ENCODE measurements around the gene ALK. TPM values are rescaled to one million over a fixed set of nuclear protein-coding genes. Genes with fewer than 3 reads are reported as not detected.
A peak's percentile ranks its signal among the peaks of the same experiment; 100 is the strongest.

Gene ALK
- not detected for polyA plus RNA-seq

GRCh38 chr2:29921560-29921915 is at the start of gene ALK:
Gene ALK, minus strand, starts transcription at chr2:29921586. Its CDS starts 927 bp downstream, at chr2:29920659.
- H3K9me3 Mint-ChIP-seq = peaks cover 0 to 6% (median 0%) of the 10 kb centered on the region in 3 donors
- no peak within 1 kb of the TSS for H3K27ac Mint-ChIP-seq
- H3K36me3 Mint-ChIP-seq = peaks cover 3% of the 10 kb centered on the region
- H3K27me3 Mint-ChIP-seq = peaks cover 47% of the 10 kb centered on the region
- H3K4me3 Mint-ChIP-seq = peak within 1 kb of the TSS in 2 of 4 donors; percentile 76 to 79
- peaks cover 2 to 8% (median 3%) of the 10 kb centered on the region in 3 donors for H3K4me1 Mint-ChIP-seq

DNA sequence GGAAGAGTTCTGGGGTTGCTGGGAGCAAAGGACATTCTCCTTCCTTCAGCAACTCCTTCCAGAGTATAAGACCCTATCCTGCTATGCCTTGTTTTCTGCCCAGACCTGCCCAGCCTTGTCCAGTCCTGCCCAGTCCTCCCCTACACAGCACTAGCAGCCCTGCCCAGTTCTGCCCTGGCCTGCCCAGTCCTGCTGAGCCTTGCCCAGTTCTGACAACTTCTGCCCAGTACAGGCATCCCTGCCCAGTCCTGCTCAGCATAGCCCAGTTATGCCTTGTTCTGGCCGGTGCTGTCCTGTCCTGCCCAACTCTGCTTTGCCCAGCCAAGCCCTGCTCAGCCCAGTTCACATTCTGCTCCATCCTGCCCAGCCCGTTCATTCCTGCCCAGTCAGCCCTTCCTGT is 44.9 kb upstream of the ALK start:
- Mint-ChIP-seq H3K4me3 (no peak overlapping the region), H3K36me3 (no peaks in the 10 kb centered on the region), H3K4me1 (no peaks in the 10 kb centered on the region), H3K9me3 (no peaks in the 10 kb centered on the region), H3K27ac (peak overlapping the region in 1 of 3 donors; percentile 39), H3K27me3 (peaks cover 9% of the 10 kb centered on the region)

DNA sequence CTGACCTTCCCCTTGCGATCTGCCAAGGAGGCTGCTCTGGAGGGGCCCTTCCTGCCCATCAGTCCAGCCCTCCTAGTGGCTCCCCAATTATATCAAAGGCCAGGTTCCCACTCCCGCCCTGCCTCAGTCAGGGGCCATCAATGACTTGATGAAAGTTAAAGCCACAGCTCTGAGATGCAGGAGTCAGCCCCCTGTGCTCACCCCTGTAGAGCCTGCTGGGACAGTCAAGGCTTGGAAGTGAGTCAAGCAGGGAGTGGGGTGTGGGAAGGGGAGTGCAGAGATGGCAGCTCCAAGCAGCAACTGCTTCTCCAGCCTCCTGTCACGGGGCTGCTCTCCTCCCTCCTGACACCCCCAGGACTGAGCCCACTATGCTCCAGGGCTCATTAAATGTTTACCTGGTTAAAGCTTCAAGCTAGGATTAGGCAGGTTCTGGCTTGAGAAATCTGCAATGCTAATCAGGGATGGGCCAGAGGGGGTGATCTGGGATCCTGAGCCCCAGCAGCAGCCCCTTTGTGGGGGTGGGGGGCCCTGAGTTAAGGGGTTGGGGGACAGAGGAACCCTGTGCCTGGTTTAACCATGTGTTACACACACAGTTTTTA is 42.7 kb upstream of the ALK start:
- Mint-ChIP-seq H3K4me1 (no peaks in the 10 kb centered on the region), H3K36me3 (no peaks in the 10 kb centered on the region), H3K9me3 (no peaks in the 10 kb centered on the region), H3K27ac (no peak overlapping the region), H3K4me3 (no peak overlapping the region), H3K27me3 (peaks cover 9% of the 10 kb centered on the region)

GRCh38 chr2:29962922-29963321 is 41.5 kb upstream of the ALK start:
- no peaks in the 10 kb centered on the region for H3K9me3 Mint-ChIP-seq
- no peak overlapping the region for H3K4me3 Mint-ChIP-seq
- H3K4me1 Mint-ChIP-seq = no peaks in the 10 kb centered on the region
- H3K27me3 Mint-ChIP-seq = peaks cover 9% of the 10 kb centered on the region
- no peak overlapping the region for H3K27ac Mint-ChIP-seq
- no peaks in the 10 kb centered on the region for H3K36me3 Mint-ChIP-seq

GRCh38 chr2:29954316-29954715 is 32.9 kb upstream of the ALK start:
- no peaks in the 10 kb centered on the region for H3K36me3 Mint-ChIP-seq
- no peak overlapping the region for H3K4me3 Mint-ChIP-seq
- peaks cover 0 to 2% (median 0%) of the 10 kb centered on the region in 3 donors for H3K9me3 Mint-ChIP-seq
- H3K27ac Mint-ChIP-seq = no peak overlapping the region
- peaks cover 15% of the 10 kb centered on the region for H3K27me3 Mint-ChIP-seq
- H3K4me1 Mint-ChIP-seq = no peaks in the 10 kb centered on the region

DNA sequence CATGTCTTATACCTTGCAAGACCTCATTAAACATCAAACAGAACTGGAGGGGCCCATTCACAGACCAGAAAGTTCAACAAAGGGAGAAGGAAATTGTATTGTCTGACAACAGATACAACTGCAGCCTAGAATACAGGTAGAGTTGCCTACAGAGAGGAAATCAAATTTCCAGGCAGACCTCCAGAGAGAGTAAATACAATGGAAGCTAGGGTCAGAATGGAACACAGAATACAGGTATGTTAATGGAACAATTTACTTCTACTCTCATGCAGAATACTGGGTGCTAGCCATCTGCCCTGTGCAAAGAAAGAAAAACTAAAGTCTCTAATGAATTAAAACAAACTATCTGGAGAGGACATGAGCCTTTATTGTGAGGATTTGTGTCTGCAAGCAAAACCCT is 31.6 kb upstream of the ALK start:
- Mint-ChIP-seq H3K36me3 (no peaks in the 10 kb centered on the region), H3K27ac (no peak overlapping the region), H3K4me1 (no peaks in the 10 kb centered on the region), H3K4me3 (no peak overlapping the region), H3K9me3 (peaks cover 0 to 2% (median 0%) of the 10 kb centered on the region in 3 donors), H3K27me3 (peaks cover 15% of the 10 kb centered on the region)

DNA sequence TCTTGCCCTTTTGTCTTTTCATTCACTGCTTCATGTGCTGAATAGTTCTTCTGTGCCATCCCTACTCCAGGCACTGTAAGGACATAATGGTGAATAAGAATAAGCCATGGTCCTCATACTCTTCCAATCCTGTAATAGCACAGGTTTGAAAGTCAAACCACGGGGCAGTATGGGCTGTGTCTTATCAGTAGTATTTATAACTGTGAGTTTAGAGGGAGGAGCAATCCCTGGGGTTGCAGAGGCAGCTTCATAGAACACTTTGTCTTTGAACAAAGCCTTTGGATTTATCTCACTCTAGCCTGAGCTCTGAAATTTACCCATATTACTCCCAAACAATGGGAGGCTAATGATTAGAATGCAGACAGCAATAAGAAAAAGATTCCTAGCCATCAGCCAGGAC is 30.2 kb upstream of the ALK start:
- peaks cover 10% of the 10 kb centered on the region for H3K27me3 Mint-ChIP-seq
- H3K27ac Mint-ChIP-seq = no peak overlapping the region
- H3K4me3 Mint-ChIP-seq = no peak overlapping the region
- H3K36me3 Mint-ChIP-seq = no peaks in the 10 kb centered on the region
- H3K9me3 Mint-ChIP-seq = peaks cover 0 to 2% (median 0%) of the 10 kb centered on the region in 3 donors
- H3K4me1 Mint-ChIP-seq = no peaks in the 10 kb centered on the region

GRCh38 chr2:29950481-29950880 is 29.1 kb upstream of the ALK start:
- H3K4me3 Mint-ChIP-seq = no peak overlapping the region
- no peak overlapping the region for H3K27ac Mint-ChIP-seq
- no peaks in the 10 kb centered on the region for H3K36me3 Mint-ChIP-seq
- peaks cover 7% of the 10 kb centered on the region for H3K27me3 Mint-ChIP-seq
- H3K4me1 Mint-ChIP-seq = no peaks in the 10 kb centered on the region
- peaks cover 0 to 7% (median 2%) of the 10 kb centered on the region in 3 donors for H3K9me3 Mint-ChIP-seq

GRCh38 chr2:29949042-29949441 is 27.7 kb upstream of the ALK start:
- Mint-ChIP-seq H3K36me3 (no peaks in the 10 kb centered on the region), H3K27me3 (peaks cover 5% of the 10 kb centered on the region), H3K27ac (no peak overlapping the region), H3K9me3 (peaks cover 0 to 12% (median under 1%) of the 10 kb centered on the region in 3 donors), H3K4me3 (no peak overlapping the region), H3K4me1 (no peaks in the 10 kb centered on the region)

DNA sequence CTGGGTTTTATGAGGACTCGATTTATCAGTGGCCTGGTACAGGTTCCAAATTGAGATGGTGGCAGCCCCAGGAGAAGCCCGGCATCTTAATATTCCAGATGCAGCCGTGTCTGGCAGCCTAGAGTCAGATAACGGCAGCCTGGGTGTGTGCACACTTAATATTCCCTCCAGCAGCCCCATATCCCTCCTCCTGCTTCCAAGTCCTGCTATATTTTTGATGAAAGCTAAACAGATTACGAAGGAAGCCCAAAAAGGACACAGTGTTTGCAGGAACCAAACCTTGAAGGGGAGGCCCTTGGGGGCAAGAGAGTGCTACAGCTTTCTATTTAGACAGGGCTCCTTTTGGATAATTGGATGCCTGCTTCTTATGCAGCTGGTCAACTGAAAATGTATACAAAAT is 25.1 kb upstream of the ALK start:
- no peaks in the 10 kb centered on the region for H3K4me1 Mint-ChIP-seq
- H3K27me3 Mint-ChIP-seq = peaks cover 4% of the 10 kb centered on the region
- H3K9me3 Mint-ChIP-seq = peaks cover 3 to 25% (median 9%) of the 10 kb centered on the region in 3 donors
- H3K4me3 Mint-ChIP-seq = no peak overlapping the region
- H3K36me3 Mint-ChIP-seq = no peaks in the 10 kb centered on the region
- H3K27ac Mint-ChIP-seq = no peak overlapping the region

DNA sequence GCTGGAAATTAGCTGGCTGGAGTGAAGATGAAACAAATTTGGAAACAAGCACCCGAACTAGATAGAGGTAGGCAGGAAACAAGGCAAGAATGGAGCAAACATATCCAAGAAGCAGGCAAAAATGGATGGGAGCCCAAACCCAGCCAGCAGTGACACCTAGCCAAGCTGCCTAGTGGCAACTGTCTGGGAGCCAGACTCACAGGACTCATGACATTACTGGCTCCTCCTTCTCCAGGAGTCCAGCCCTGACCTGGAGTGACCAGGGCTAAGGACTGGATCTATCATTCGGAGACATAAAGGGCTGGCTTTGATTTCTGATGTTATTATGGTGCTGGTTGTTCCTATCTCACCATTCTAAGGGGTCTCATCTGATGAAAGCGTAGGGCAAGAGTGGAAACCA is 21.3 kb upstream of the ALK start:
- Mint-ChIP-seq H3K4me3 (peak overlapping the region in 1 of 4 donors; percentile 47), H3K27me3 (peaks cover 5% of the 10 kb centered on the region), H3K9me3 (peaks cover 3 to 25% (median 9%) of the 10 kb centered on the region in 3 donors), H3K4me1 (no peaks in the 10 kb centered on the region), H3K27ac (no peak overlapping the region), H3K36me3 (no peaks in the 10 kb centered on the region)

DNA sequence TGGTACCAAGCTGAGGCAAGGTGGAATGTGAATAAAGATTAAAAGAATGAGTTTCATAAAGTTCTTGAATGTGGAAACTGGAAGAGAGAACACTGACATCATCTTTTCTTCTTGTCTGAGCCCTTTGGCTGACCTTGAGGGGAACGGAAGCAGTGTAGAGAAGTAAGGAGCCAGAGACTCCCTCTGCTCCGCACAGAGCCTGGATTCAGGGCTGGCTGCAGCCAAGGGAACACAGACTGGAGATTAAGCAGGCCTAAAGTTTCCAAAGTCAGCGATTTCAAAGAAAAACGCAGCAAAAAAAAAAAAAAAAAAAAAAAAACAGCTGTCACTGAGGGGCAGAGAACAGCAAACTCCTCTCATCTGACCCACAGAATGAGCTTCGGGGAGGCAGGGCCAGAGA is 19.3 kb upstream of the ALK start:
- Mint-ChIP-seq H3K4me1 (no peaks in the 10 kb centered on the region), H3K27ac (no peak overlapping the region)

DNA sequence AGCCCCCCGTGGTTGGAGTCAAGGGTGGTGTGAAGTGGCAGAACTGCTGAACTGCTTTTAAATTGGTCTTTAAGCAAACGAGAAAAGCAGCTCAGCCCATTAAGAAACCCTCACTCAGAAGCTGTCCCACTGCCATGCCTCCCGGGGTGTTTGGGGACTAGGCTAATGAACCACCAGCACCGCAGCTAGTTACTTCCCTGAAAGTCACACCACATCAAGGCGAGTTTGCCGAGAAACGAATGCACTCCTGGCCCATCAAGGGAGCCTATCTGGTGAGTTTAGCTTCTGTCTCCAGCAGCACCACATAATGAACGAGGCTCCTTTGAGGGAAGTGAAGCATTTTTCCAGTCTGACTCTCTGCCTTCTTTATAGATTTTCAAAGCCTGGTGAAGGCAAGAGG is 14.6 kb upstream of the ALK start:
- H3K36me3 Mint-ChIP-seq = no peaks in the 10 kb centered on the region
- H3K4me1 Mint-ChIP-seq = no peaks in the 10 kb centered on the region
- H3K27ac Mint-ChIP-seq = no peak overlapping the region
- no peaks in the 10 kb centered on the region for H3K9me3 Mint-ChIP-seq
- no peak overlapping the region for H3K4me3 Mint-ChIP-seq
- H3K27me3 Mint-ChIP-seq = peaks cover 17% of the 10 kb centered on the region

More for the DNA sequence above, 19.3 kb upstream of the ALK start:
- Mint-ChIP-seq H3K36me3 (no peaks in the 10 kb centered on the region), H3K27me3 (peaks cover 5% of the 10 kb centered on the region), H3K9me3 (peaks cover 3 to 21% (median 9%) of the 10 kb centered on the region in 3 donors), H3K4me3 (no peak overlapping the region)

DNA sequence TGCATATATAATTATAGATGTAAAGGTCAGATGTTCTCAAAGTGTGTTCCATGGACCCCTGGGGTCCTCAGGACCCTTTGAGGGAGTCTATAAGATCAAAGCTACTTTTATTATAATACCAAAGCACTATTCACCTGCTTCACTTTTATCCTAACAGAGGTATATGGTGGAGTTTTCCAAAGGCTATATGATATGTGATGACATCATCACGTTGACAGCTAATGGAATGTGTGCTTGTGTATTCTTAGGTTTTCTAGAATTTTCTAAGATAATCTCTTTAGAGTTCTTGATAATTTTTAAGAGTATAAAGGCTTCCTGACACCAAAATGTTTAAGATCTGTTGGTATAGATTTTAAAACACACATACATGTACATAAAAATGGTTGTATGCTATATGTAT is 10.4 kb upstream of the ALK start:
- H3K27ac Mint-ChIP-seq = no peak overlapping the region
- H3K9me3 Mint-ChIP-seq = no peaks in the 10 kb centered on the region
- no peak overlapping the region for H3K4me3 Mint-ChIP-seq
- peaks cover 17% of the 10 kb centered on the region for H3K27me3 Mint-ChIP-seq
- H3K36me3 Mint-ChIP-seq = no peaks in the 10 kb centered on the region
- H3K4me1 Mint-ChIP-seq = no peaks in the 10 kb centered on the region

DNA sequence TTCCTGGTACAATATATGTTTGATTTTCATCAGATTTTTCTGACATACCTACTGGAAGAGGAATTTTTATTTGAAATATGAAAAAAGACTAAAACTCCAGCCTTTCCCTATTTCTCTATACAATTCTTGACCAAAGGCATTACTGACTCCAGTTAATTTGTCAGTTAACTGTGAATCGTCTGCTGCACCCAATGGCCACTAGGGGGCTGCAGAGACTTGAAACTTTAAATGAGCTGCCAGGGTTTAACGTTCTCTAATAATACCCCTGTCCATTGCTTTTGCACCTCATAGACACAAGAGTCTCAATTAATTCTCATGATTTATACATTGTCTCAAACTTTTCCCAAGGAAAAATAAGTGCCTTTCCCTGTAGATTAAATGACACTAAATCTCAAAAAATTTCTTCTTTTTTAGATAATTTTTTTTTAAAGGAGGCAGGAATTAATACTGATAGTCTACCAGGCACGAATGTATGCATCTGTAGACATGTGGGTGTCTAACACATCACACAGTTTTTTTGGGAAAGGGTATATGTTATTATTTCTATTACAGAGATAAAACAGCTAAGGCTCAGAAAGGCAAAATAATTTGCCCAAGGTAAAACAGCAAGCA is 1.8 kb upstream of the ALK start:
- H3K4me3 Mint-ChIP-seq = peak overlapping the region in 1 of 4 donors; percentile 48
- H3K4me1 Mint-ChIP-seq = peaks cover 2 to 8% (median 3%) of the 10 kb centered on the region in 3 donors
- H3K9me3 Mint-ChIP-seq = peaks cover 0 to 6% (median 0%) of the 10 kb centered on the region in 3 donors
- no peak overlapping the region for H3K27ac Mint-ChIP-seq
- peaks cover 41% of the 10 kb centered on the region for H3K27me3 Mint-ChIP-seq
- H3K36me3 Mint-ChIP-seq = peaks cover 3% of the 10 kb centered on the region

DNA sequence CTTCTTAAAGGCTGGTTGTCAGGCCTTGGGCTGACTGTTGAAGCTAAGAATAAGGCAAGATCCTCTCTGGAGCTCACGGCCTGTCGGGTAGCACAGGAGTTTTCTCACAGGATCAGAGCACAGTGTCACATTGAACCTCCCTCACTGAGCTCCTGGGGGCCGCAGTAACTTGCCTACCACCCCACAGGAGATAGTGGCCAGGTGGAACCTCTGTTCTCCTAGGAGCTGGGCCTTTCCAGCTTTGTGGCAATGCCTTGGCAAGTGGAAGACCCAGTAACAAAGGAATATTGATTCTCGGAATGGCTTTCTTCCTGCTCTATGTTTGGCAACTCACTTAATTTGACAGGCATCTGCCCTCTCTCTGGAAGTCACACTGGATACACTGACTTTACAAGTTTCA is 1.2 kb upstream of the ALK start:
- H3K27me3 Mint-ChIP-seq = peaks cover 43% of the 10 kb centered on the region
- H3K4me1 Mint-ChIP-seq = peaks cover 2 to 8% (median 3%) of the 10 kb centered on the region in 3 donors
- H3K27ac Mint-ChIP-seq = no peak overlapping the region
- H3K4me3 Mint-ChIP-seq = peak overlapping the region in 1 of 4 donors; percentile 79
- H3K9me3 Mint-ChIP-seq = peaks cover 0 to 6% (median 0%) of the 10 kb centered on the region in 3 donors
- peaks cover 3% of the 10 kb centered on the region for H3K36me3 Mint-ChIP-seq
